ENCODE data around the gene RLF. TPM values are rescaled to one million over a fixed set of nuclear protein-coding genes. Genes with fewer than 3 reads are reported as not detected.

RLF gene
- total and polyA plus RNA-seq, 2 of the 8 experiments (the other 6 are each of a cell fraction or from before 2014, with no cell fraction given): 4.2 to 18.0 TPM

DNA sequence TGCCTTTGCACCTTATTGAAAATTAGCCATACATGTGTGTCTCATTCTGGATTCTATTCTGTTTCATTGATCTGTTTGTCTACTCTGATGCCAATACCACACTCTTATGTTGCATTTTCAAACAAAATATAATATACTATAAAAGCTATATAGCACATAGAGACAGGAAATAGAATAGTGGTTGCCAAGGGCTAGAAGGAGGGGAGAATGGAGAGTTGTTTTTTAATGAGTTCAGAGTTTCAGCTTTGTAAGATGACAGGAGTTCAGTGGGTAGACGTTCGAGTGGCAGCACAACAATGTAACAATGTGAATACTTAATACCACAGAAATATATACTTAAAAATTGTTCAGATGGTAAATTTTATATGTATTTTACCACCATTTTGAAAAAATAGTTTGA lies 17.0 kb downstream of the RLF start:
- Histone ChIP-seq H2AFZ (ENCODE audit: low read length) (no peak overlapping the region), H3K23ac (ENCODE audit: insufficient read length) (no peak overlapping the region), H3K4me3 (ENCODE audit: extremely low read depth in 1 of 4, insufficient read depth in 2 of 4, low read depth in 3 of 4, low read length in 4 of 4) (no peak overlapping the region), H2BK20ac (ENCODE audit: low read length) (no peak overlapping the region), H3K36me3 (ENCODE audit: control insufficient read depth in 2 of 4, insufficient read depth in 4 of 4, low read length in 3 of 4) (no peaks in the 10 kb centered on the region), H3K23me2 (ENCODE audit: low read depth, low read length) (no peaks in the 10 kb centered on the region), H2AK5ac (ENCODE audit: low read depth, low read length) (no peak overlapping the region), H3K14ac (ENCODE audit: insufficient read length) (no peak overlapping the region), H3K79me2 (ENCODE audit: control insufficient read depth in 1 of 2, insufficient read depth in 2 of 2, low read length in 2 of 2) (peaks cover 0 to 97% of the 10 kb centered on the region in 2 experiments; a peak in 3 of 4 replicates), H3K9me3 (ENCODE audit: insufficient read depth in 2 of 2, low read depth in 1 of 2, low read length in 1 of 2) (no peaks in the 10 kb centered on the region), H3K4me1 (replicated peaks in 1 of 4; ENCODE audit: control insufficient read depth in 3 of 4, insufficient read depth in 4 of 4, low read length in 3 of 4) (no peaks in the 10 kb centered on the region), H3K4ac (replicated peaks; ENCODE audit: insufficient read length, low read depth, low read length) (no peak overlapping the region), H3K9ac (replicated peaks in 1 of 4; ENCODE audit: extremely low read depth in 1 of 4, low read depth in 3 of 4, low read length in 3 of 4) (no peak overlapping the region), H3K18ac (ENCODE audit: extremely low read depth, low read length) (no peak overlapping the region), H3K56ac (replicated peaks; ENCODE audit: insufficient read length, low read depth, low read length) (no peak overlapping the region), H2BK12ac (ENCODE audit: low read depth, low read length) (no peak overlapping the region), H4K91ac (replicated peaks; ENCODE audit: insufficient read length, low read length) (no peak overlapping the region), H3K27me3 (replicated peaks in 1 of 4; ENCODE audit: control insufficient read depth in 3 of 4, extremely low read depth in 1 of 4, insufficient read depth in 3 of 4, low read length in 3 of 4) (no peaks in the 10 kb centered on the region), H3K79me1 (ENCODE audit: low read depth, low read length) (peaks cover 5% of the 10 kb centered on the region), H4K8ac (ENCODE audit: extremely low read depth, insufficient read depth, low read length) (no peak overlapping the region), H4K5ac (ENCODE audit: insufficient read length, low read depth, low read length) (no peak overlapping the region), H3K27ac (ENCODE audit: low read depth, low read length) (no peak overlapping the region), H2BK120ac (replicated peaks; ENCODE audit: low read depth, low read length) (no peak overlapping the region), H2BK5ac (ENCODE audit: low read depth, low read length) (no peak overlapping the region), H2BK15ac (ENCODE audit: low read length) (no peak overlapping the region), H4K20me1 (replicated peaks in 1 of 2; ENCODE audit: control insufficient read depth in 1 of 2, insufficient read depth in 2 of 2, low read length in 2 of 2) (peaks cover 5 to 6% of the 10 kb centered on the region in 2 experiments), H3K4me2 (ENCODE audit: insufficient read depth in 1 of 2, low read depth in 2 of 2, low read length in 2 of 2) (no peak overlapping the region)
- ChIA-PET CTCF (ENCODE audit: partially characterized antibody) (interaction anchor here (0.7 to 1.2 kb wide), 4 partner anchors 25 to 160 kb away, joined by 3 to 5 read pairs (median 4); no protein-coding TSS in a partner anchor), POLR2A (ENCODE audit: partially characterized antibody) (interaction anchor here (0.6 kb wide), 1 partner anchor 140 kb away, joined by 3 read pairs; no protein-coding TSS in a partner anchor)
- TF ChIP-seq RNF2 (IDR thresholded peaks at IDR 0.05; ENCODE audit: borderline replicate concordance, low read depth, low read length, missing control alignments, poor library complexity, severe bottlenecking): no peak
- TF ChIP-seq JUN (IDR thresholded peaks at IDR 0.05; ENCODE audit: low read depth, low read length): no peak
- DNase-seq (ENCODE audit: low read depth in 1 of 2, low spot score in 2 of 2) (no peak), FAIRE-seq (no peak)
- 98% methylated on average over 2 of the region's 2 CpGs; no CpG with 5 or more reads in 1 of the 2 experiments for WGBS, 2 experiments (ENCODE audit: extremely low coverage in 1 of 2, insufficient coverage in 1 of 2, insufficient read length in 1 of 2, insufficient replicate concordance in 2 of 2, low coverage in 1 of 2, low lambda C conversion rate in 2 of 2, missing lambda C conversion rate in 1 of 2)
